K562 treated with DMSO at 1 percent for 24 hours (cell line): ENCODE results near the gene OR2T35. TPM values are rescaled to one million over a fixed set of nuclear protein-coding genes. Genes with fewer than 3 reads are reported as not detected.

Experiments used
- total RNA-seq: library from RNA; unstranded; fragments of 300-600 nt; gene quantifications from 2 replicates; pipeline ENCODE4 v1.2.3, GENCODE V29; 2022; ENCODE audit warnings: low read depth; ENCODE audit not compliant: insufficient read depth

The OR2T35 gene, protein sequence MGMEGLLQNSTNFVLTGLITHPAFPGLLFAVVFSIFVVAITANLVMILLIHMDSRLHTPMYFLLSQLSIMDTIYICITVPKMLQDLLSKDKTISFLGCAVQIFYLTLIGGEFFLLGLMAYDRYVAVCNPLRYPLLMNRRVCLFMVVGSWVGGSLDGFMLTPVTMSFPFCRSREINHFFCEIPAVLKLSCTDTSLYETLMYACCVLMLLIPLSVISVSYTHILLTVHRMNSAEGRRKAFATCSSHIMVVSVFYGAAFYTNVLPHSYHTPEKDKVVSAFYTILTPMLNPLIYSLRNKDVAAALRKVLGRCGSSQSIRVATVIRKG
- not detected in 2 replicates for total RNA-seq

DNA sequence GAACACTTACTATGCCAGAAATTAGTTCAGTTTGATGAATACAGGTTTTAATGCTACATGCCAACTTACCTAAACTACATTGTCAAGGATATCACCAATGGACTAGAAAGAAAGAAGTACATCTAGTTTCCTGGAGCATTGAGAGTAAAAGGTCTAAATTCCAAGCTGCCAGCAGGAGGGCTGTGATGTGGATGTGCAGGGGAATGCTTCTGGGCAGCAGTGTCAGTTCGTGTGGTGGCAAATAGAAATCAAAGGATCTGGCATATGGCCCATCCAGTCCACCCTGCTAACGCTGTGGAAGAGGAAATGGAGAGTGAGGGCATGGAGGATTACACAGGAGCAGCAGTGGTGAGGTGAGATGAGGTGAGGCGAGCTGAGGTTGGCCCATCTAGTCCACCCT, at the start of gene OR2T35:
Gene OR2T35, minus strand, starts transcription at position 101 of the 400 bp plus-strand sequence. CDS start 6,020 bp downstream, outside the sequence.

DNA sequence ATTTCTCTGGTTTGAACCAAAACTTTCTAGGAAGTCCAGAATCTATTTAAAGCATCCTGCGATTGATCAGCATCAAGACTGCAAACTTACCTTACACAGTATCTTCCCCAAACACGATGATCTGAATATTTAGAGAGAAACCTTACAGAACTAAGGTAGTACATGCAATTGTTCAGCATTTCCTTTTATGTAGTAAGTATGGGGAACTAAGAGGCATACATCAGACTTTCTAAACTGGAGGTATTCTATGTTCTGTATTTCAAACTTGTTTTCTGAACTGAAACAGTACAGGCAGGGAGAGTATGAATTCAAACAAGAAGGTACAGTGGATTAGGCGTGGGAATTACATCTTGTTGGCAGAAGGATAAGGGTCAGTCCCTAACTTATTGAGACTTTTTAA, 10.3 kb upstream of the OR2T35 start, which contains the start of gene OR2T27:
Gene OR2T27, minus strand, starts transcription at position 175 of the 400 bp plus-strand sequence. CDS start 4,644 bp downstream, outside the sequence.

DNA sequence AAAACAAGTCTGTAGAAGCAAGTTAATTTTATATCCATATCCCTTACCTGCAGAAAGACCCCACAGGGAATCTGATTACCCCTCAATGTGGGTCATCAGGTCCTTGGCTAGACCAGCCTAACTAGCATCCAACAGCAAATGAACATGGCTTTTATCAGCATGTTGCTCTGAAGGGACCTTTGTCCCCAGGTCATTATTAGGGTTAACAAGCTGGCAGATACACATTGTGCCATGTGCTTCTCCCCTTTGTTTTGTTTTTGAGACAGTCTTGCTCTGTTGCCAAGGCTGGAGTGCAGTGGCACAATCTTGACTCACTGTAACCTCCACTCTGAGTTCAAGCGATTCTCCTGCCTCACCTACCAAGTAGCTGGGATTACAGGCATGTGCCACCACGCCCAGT, 10.1 kb downstream of the OR2T35 start, which contains the start of gene OR2T11:
Gene OR2T11, minus strand, starts transcription at position 101 of the 400 bp plus-strand sequence. CDS start 7,963 bp downstream, outside the sequence.

DNA sequence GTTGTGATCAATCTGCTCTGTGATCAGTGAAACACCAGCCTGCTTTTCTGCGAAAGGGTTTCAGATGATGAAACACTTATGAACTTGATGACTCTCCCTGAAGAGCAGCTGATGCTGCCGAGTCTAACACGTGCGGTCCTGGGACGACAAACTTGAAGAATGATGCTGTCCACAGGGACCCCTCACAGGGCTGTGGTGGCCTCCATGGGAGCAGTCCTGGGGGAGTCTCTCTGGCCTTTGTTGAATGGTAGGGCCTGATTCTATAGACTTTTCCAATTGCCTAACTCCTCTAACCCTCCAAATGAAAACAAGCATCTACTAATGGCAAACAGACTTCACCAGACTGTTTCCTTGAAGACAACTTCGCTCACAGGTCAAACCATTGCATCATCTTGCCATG, 47.5 kb downstream of the OR2T35 start, which contains the start of gene OR2T10:
Gene OR2T10, minus strand, starts transcription at position 112 of the 400 bp plus-strand sequence. CDS start 3,932 bp downstream, outside the sequence.

Other genes starting within 250 kb of the OR2T35 start
- gene OR2T1, start 242.2 kb downstream of the OR2T35 start, total RNA-seq, result not detected in 2 replicates
- not detected in 2 replicates for gene OR2T2, start 199.6 kb downstream of the OR2T35 start, total RNA-seq
- gene OR2T3, start 171.9 kb downstream of the OR2T35 start, total RNA-seq, result not detected in 2 replicates
- gene OR2T5, start 156.7 kb downstream of the OR2T35 start, total RNA-seq, result not detected in 2 replicates
- not detected in 2 replicates for gene OR2G6, start 137.2 kb downstream of the OR2T35 start, total RNA-seq
- gene OR2T29, start 82.5 kb downstream of the OR2T35 start, total RNA-seq, result not detected in 2 replicates
- gene OR2T34, start 70.5 kb downstream of the OR2T35 start, total RNA-seq, result not detected in 2 replicates
- not detected in 2 replicates for gene OR2T10, start 47.6 kb downstream of the OR2T35 start, total RNA-seq
- not detected in 2 replicates for gene OR2T11, start 10.2 kb downstream of the OR2T35 start, total RNA-seq
- gene OR2T27, start 10.2 kb upstream of the OR2T35 start, total RNA-seq, result not detected in 2 replicates
- not detected in 2 replicates for gene OR14I1, start 57.5 kb upstream of the OR2T35 start, total RNA-seq
- 1.0 and 2.2 TPM in 2 replicates for gene LYPD8, start 110.5 kb upstream of the OR2T35 start, total RNA-seq
- 33.0 and 33.2 TPM in 2 replicates for gene SH3BP5L, start 180.6 kb upstream of the OR2T35 start, total RNA-seq
- 91.2 and 100 TPM in 2 replicates for gene ZNF672, start 192.9 kb upstream of the OR2T35 start, total RNA-seq
- gene ZNF692, start 213.8 kb upstream of the OR2T35 start, total RNA-seq, result 32.3 and 46.9 TPM in 2 replicates